ENCODE measurements around the gene SARS1. TPM values are rescaled to one million over a fixed set of nuclear protein-coding genes. Genes with fewer than 3 reads are reported as not detected.

Gene SARS1
- total and polyA plus RNA-seq, 2 experiments from 2014 or later = 158 to 180 TPM

DNA sequence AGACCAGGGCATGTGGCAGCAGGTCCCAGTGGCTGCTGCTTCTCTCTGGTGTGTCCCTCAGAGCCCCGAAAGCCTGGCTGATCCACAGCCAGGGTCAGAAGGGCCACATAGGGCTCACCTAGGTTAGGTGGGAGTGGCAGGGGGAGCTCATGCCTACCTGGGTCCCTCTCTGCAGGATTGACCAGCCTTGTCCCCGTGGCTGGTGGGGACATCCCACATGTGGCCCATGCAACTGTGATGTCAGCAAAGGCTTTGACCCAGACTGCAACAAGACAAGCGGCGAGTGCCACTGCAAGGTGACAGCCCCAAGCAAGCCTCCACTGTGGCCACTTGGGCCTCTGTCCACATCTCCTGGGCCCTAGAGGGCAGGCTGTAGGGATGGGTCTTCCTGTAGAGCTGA, 51.3 kb downstream of the SARS1 start:
- no peak overlapping the region for H3K4me3 ChIP-seq
- no peak for DNase-seq (ENCODE audit: low spot score)
- H3K27ac ChIP-seq = no peak overlapping the region
- no peaks in the 10 kb centered on the region for H3K9me3 ChIP-seq (ENCODE audit: low read depth)
- no peaks in the 10 kb centered on the region for H4K20me1 ChIP-seq (ENCODE audit: insufficient read depth, poor library complexity, severe bottlenecking)
- TF ChIP-seq, protein P1, sequence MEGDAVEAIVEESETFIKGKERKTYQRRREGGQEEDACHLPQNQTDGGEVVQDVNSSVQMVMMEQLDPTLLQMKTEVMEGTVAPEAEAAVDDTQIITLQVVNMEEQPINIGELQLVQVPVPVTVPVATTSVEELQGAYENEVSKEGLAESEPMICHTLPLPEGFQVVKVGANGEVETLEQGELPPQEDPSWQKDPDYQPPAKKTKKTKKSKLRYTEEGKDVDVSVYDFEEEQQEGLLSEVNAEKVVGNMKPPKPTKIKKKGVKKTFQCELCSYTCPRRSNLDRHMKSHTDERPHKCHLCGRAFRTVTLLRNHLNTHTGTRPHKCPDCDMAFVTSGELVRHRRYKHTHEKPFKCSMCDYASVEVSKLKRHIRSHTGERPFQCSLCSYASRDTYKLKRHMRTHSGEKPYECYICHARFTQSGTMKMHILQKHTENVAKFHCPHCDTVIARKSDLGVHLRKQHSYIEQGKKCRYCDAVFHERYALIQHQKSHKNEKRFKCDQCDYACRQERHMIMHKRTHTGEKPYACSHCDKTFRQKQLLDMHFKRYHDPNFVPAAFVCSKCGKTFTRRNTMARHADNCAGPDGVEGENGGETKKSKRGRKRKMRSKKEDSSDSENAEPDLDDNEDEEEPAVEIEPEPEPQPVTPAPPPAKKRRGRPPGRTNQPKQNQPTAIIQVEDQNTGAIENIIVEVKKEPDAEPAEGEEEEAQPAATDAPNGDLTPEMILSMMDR (IDR thresholded peaks at IDR 0.05; ENCODE audit: poor library complexity) = no peak
- TF ChIP-seq EZH2phosphoT487 (IDR thresholded peaks at IDR 0.05; ENCODE audit: low read depth, severe bottlenecking, unreplicated experiment) (no peak), EZH2 (IDR thresholded peaks at IDR 0.05; ENCODE audit: borderline replicate concordance) (no peak)
- no peak overlapping the region for H3K4me2 ChIP-seq
- H3K9me2 ChIP-seq (replicated peaks; ENCODE audit: insufficient read depth) = no peaks in the 10 kb centered on the region
- H3K27me3 ChIP-seq = no peaks in the 10 kb centered on the region
- H3K4me1 ChIP-seq (ENCODE audit: insufficient read depth) = no peaks in the 10 kb centered on the region
- no peaks in the 10 kb centered on the region for H3K36me3 ChIP-seq (replicated peaks; ENCODE audit: insufficient read depth, low read depth)
- no peaks in the 10 kb centered on the region for H3K79me2 ChIP-seq
- WGBS (ENCODE audit: low lambda C conversion rate, missing lambda C conversion rate) = 88% methylated on average over 4 of the region's 4 CpGs
- H2AFZ ChIP-seq = no peak overlapping the region

DNA sequence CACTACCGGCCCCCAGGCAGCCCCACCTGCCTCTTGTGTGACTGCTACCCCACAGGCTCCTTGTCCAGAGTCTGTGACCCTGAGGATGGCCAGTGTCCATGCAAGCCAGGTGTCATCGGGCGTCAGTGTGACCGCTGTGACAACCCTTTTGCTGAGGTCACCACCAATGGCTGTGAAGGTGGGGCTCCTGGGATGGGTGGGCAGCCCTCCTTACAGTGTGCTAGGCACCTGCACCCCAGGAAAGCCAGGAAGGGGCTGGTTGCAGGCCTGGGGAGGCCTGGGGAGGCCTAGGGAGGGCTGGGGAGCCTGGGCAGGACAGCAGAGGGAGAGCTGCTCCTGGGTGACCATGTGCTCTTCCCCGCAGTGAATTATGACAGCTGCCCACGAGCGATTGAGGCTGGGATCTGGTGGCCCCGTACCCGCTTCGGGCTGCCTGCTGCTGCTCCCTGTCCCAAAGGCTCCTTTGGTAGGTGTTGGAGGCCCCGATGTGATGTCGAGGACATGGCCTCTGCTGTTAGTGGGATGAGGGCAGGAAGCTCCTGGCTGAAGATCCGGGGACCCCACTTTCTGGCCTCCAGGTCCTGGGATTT, 52.1 kb downstream of the SARS1 start:
- no peaks in the 10 kb centered on the region for H3K79me2 ChIP-seq
- H3K4me2 ChIP-seq = no peak overlapping the region
- no peak overlapping the region for H3K4me3 ChIP-seq
- no peaks in the 10 kb centered on the region for H3K36me3 ChIP-seq (replicated peaks; ENCODE audit: insufficient read depth, low read depth)
- H3K4me1 ChIP-seq (ENCODE audit: insufficient read depth) = no peaks in the 10 kb centered on the region
- H2AFZ ChIP-seq = no peak overlapping the region
- 94% methylated on average over 12 of the region's 13 CpGs for WGBS (ENCODE audit: low lambda C conversion rate, missing lambda C conversion rate)
- H3K27ac ChIP-seq = no peak overlapping the region
- no peaks in the 10 kb centered on the region for H3K9me2 ChIP-seq (replicated peaks; ENCODE audit: insufficient read depth)
- no peaks in the 10 kb centered on the region for H3K27me3 ChIP-seq
- DNase-seq (ENCODE audit: low spot score) = no peak
- no peaks in the 10 kb centered on the region for H3K9me3 ChIP-seq (ENCODE audit: low read depth)
- TF ChIP-seq EZH2 (IDR thresholded peaks at IDR 0.05; ENCODE audit: borderline replicate concordance) = no peak
- no peak for TF ChIP-seq EZH2phosphoT487 (IDR thresholded peaks at IDR 0.05; ENCODE audit: low read depth, severe bottlenecking, unreplicated experiment)
- TF ChIP-seq, protein P1 (IDR thresholded peaks at IDR 0.05; ENCODE audit: poor library complexity) = no peak
- H4K20me1 ChIP-seq (ENCODE audit: insufficient read depth, poor library complexity, severe bottlenecking) = no peaks in the 10 kb centered on the region

DNA sequence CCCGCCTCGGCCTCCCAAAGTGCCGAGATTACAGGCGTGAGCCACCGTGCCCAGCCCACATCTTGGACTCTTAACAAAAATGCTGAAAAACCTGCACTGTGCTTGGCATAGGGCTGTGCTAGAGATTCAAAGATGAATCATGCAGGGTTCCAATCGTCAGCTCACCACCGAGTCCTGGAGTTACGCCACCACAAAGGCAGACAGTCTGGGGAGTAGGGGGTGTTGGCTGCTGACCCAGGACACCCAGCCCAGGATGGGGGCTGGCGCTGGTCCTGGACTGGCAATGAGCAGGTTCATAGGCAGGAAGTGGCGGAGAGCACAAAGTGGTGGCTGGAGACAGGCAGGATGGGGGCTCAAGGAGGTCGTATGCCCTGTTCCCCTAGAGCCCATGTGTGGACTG, 53.2 kb downstream of the SARS1 start:
- WGBS (ENCODE audit: low lambda C conversion rate, missing lambda C conversion rate) = 94% methylated on average over 11 of the region's 11 CpGs
- H3K4me2 ChIP-seq = no peak overlapping the region
- no peak overlapping the region for H2AFZ ChIP-seq
- H3K9me3 ChIP-seq (ENCODE audit: low read depth) = no peaks in the 10 kb centered on the region
- DNase-seq (ENCODE audit: low spot score) = no peak
- H4K20me1 ChIP-seq (ENCODE audit: insufficient read depth, poor library complexity, severe bottlenecking) = no peaks in the 10 kb centered on the region
- no peaks in the 10 kb centered on the region for H3K4me1 ChIP-seq (ENCODE audit: insufficient read depth)
- H3K27me3 ChIP-seq = no peaks in the 10 kb centered on the region
- no peaks in the 10 kb centered on the region for H3K36me3 ChIP-seq (replicated peaks; ENCODE audit: insufficient read depth, low read depth)
- H3K27ac ChIP-seq = no peak overlapping the region
- H3K4me3 ChIP-seq = no peak overlapping the region
- H3K79me2 ChIP-seq = no peaks in the 10 kb centered on the region
- TF ChIP-seq, protein P1 (IDR thresholded peaks at IDR 0.05; ENCODE audit: poor library complexity) = no peak
- TF ChIP-seq EZH2phosphoT487 (IDR thresholded peaks at IDR 0.05; ENCODE audit: low read depth, severe bottlenecking, unreplicated experiment) (no peak), EZH2 (IDR thresholded peaks at IDR 0.05; ENCODE audit: borderline replicate concordance) (no peak)
- no peaks in the 10 kb centered on the region for H3K9me2 ChIP-seq (replicated peaks; ENCODE audit: insufficient read depth)

All from hepatocyte (in vitro differentiated cells).